Fibroblast of the aortic adventitia (primary cell): ENCODE results near the gene ARF6. TPM values are rescaled to one million over a fixed set of nuclear protein-coding genes. Genes with fewer than 3 reads are reported as not detected.

ENCODE experiments used
- DNase-seq: peaks from one replicate; pipeline ENCODE4 v3.0.0-alpha.2; 2010; ENCODE audit warnings: low read depth
- H3K4me3 ChIP-seq: 2 replicates; pipeline ENCODE4 v1.5.1; 2011; ENCODE audit warnings: low read depth, mild to moderate bottlenecking, control low read depth, low read length, moderate library complexity
- CTCF ChIP-seq: IDR thresholded peaks from 2 replicates; pipeline ENCODE4 v1.5.1; 2011; ENCODE audit warnings: mild to moderate bottlenecking, low read length, control low read depth, inconsistent platforms; ENCODE audit not compliant: insufficient read depth
- total RNA-seq: library from RNA; depleted of rRNA; stranded (reverse); fragments of >200 nt; gene quantifications from 2 replicates; pipeline ENCODE4 v1.2.3, GENCODE V29; 2012; ENCODE audit warnings: low replicate concordance

ARF6 gene
- total RNA-seq, 1 donor = 101 TPM

GRCh38 chr14:49857427-49858003 lies 35.4 kb upstream of the ARF6 start:
- TF ChIP-seq CTCF = no peak
- DNase-seq = no peak
- no peak overlapping the region for H3K4me3 ChIP-seq

GRCh38 chr14:49858383-49858782 lies 34.5 kb upstream of the ARF6 start:
- no peak for DNase-seq
- no peak overlapping the region for H3K4me3 ChIP-seq
- TF ChIP-seq CTCF = no peak

GRCh38 chr14:49860988-49861698 lies 31.7 kb upstream of the ARF6 start:
- no peak for TF ChIP-seq CTCF
- DNase-seq = no peak
- peak overlapping the region; percentile 77 for H3K4me3 ChIP-seq

GRCh38 chr14:49861699-49862088 lies 31.2 kb upstream of the ARF6 start:
- peak overlapping the region; percentile 77 for H3K4me3 ChIP-seq
- DNase-seq = peak; percentile 90
- TF ChIP-seq CTCF = no peak

GRCh38 chr14:49862089-49862673 lies 30.7 kb upstream of the ARF6 start:
- peak; percentile 94 for DNase-seq

More at GRCh38 chr14:49862089-49862673, 30.7 kb upstream of the ARF6 start:
- peak; percentile 100 for TF ChIP-seq CTCF
- peak overlapping the region; percentile 77 for H3K4me3 ChIP-seq
